Measurements from ENCODE around the gene STARD3. TPM values are rescaled to one million over a fixed set of nuclear protein-coding genes. Genes with fewer than 3 reads are reported as not detected.
A peak's percentile ranks its signal among the peaks of the same experiment; 100 is the strongest.

STARD3 gene
- total and polyA plus RNA-seq, 2 of the 13 experiments (the other 11 are each of a cell fraction or from before 2014, with no cell fraction given): 34.6 to 100 TPM

DNA sequence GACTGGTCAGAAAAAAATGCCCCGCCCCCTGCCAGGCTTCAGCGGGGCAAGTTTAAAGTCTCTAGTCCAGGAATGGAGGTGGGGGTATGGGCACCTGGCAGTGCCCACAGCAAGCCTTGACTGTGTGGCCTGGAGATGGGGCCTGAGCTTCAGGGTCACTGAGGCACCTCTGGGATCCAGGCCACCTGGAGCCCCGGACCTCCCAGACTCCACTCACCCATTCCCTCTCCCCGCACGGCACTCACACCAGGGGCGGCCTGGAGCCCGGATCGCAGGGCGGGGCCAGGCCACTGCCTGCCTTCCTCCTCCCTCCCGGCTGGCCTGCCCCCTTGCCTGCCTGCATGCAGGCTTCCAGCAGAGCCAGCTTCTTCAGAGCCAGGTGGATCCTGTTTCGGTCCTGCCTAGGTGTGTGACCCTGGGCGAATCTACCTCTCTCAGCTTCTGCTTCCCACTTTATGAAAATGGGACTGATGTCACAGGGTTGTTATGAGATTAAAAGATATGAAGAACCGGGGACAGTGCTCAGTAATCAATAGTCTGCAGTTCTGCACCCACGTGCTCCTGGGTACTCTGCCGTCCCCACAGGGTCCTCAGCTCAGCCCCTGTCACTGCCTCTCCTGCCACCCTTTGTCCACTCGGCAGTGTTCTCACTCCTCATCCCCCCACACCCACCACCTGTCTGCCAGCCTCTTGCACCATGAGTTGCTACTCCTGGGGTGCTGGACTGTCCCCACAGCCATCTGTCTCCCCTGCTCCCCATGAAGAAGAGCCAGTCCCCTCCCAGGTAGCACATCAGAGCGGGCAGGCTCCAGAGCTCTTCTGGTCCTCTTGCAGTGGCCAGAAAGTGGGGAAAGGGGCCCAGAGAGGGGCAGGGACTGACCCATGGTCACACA, 27.0 kb downstream of the STARD3 start (continued):
- no peak for TF ChIP-seq ZBTB39 (CRISPR knock-in tag; IDR thresholded peaks at IDR 0.05)
- TF ChIP-seq ZNF816 (CRISPR knock-in tag; IDR thresholded peaks at IDR 0.05; ENCODE audit: borderline replicate concordance): no peak
- TF ChIP-seq NFE2 (CRISPR knock-in tag; IDR thresholded peaks at IDR 0.05): no peak
- TF ChIP-seq HCFC1 (IDR thresholded peaks at IDR 0.05; ENCODE audit: low read depth, low read length): no peak
- 0 out of 2 replicates have a peak, but pooled peaks have one; percentile 31 for TF ChIP-seq RXRB (CRISPR knock-in tag; IDR thresholded peaks at IDR 0.05; ENCODE audit: borderline replicate concordance)
- TF ChIP-seq BCL3 (CRISPR knock-in tag; IDR thresholded peaks at IDR 0.05): 0 out of 2 replicates have a peak, but pooled peaks have one; percentile 76
- no peak for TF ChIP-seq FOXP4 (CRISPR knock-in tag; IDR thresholded peaks at IDR 0.05)
- TF ChIP-seq HNRNPH1 (optimal IDR thresholded peaks at IDR 0.05; ENCODE audit: low read depth, low read length): no peak
- peak; percentile 93 for TF ChIP-seq ZNF629 (CRISPR knock-in tag; conservative IDR thresholded peaks at IDR 0.05)
- TF ChIP-seq RBM39 (IDR thresholded peaks at IDR 0.05; ENCODE audit: low read depth, low read length, poor library complexity, severe bottlenecking): no peak
- TF ChIP-seq, protein P1, sequence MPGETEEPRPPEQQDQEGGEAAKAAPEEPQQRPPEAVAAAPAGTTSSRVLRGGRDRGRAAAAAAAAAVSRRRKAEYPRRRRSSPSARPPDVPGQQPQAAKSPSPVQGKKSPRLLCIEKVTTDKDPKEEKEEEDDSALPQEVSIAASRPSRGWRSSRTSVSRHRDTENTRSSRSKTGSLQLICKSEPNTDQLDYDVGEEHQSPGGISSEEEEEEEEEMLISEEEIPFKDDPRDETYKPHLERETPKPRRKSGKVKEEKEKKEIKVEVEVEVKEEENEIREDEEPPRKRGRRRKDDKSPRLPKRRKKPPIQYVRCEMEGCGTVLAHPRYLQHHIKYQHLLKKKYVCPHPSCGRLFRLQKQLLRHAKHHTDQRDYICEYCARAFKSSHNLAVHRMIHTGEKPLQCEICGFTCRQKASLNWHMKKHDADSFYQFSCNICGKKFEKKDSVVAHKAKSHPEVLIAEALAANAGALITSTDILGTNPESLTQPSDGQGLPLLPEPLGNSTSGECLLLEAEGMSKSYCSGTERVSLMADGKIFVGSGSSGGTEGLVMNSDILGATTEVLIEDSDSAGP (CRISPR knock-in tag; IDR thresholded peaks at IDR 0.05; ENCODE audit: borderline replicate concordance): peak; percentile 34; the same call in 1 of the 2 replicates
- no peak for TF ChIP-seq MBD4 (IDR thresholded peaks at IDR 0.05; ENCODE audit: borderline replicate concordance, low read length)
- peak; percentile 52; the same call in 1 of the 2 replicates for TF ChIP-seq THAP9 (CRISPR knock-in tag; IDR thresholded peaks at IDR 0.05; ENCODE audit: borderline replicate concordance)
- TF ChIP-seq GLI4 (CRISPR knock-in tag; IDR thresholded peaks at IDR 0.05; ENCODE audit: borderline replicate concordance): 0 out of 2 replicates have a peak, but pooled peaks have one; percentile 41
- no peak for TF ChIP-seq ZFP62 (CRISPR knock-in tag; IDR thresholded peaks at IDR 0.05)
- no peak for TF ChIP-seq MED8 (CRISPR knock-in tag; IDR thresholded peaks at IDR 0.05; ENCODE audit: insufficient replicate concordance)
- TF ChIP-seq MXI1 (IDR thresholded peaks at IDR 0.05; ENCODE audit: borderline replicate concordance, low read depth, low read length): peak; percentile 32; the same call in 1 of the 3 replicates
- TF ChIP-seq CC2D1A (CRISPR knock-in tag; IDR thresholded peaks at IDR 0.05): no peak

Data from HepG2 (cell line).